ENCODE results near the gene SUPT20HL2. TPM values are rescaled to one million over a fixed set of nuclear protein-coding genes. Genes with fewer than 3 reads are reported as not detected.

Gene SUPT20HL2
- total and polyA plus RNA-seq, 2 of the 8 experiments (the other 6 are each of a cell fraction or from before 2014, with no cell fraction given), result not detected

DNA sequence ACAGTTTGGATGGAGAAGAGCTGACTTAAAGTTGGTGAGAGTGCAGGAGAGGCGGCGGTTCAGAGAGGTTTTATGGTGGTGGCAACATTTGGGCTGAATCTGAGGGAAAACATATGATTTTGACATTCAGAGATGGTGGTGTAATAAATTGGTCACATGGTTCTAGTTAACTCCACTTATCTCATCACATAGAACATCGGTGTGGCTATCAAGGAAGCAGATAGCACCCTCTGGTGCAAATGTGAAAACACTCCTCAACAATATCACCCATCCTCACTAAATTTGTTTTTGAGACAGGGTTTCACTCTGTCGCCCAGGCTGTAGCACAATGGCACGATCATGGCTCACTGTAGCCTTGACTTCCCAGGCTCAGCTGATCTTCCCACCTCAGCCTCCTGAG is 28.8 kb downstream of the SUPT20HL2 start:
- ChIA-PET POLR2A (ENCODE audit: partially characterized antibody) (no interaction called here), CTCF (ENCODE audit: partially characterized antibody) (interaction anchor here (1.4 kb wide), 2 partner anchors 9 to 25 kb away, joined by 3 read pairs; no protein-coding TSS in a partner anchor)
- Histone ChIP-seq H3K4ac (replicated peaks; ENCODE audit: insufficient read length, low read depth, low read length) (no peak overlapping the region), H3K36me3 (ENCODE audit: control insufficient read depth in 2 of 4, insufficient read depth in 4 of 4, low read length in 3 of 4) (no peaks in the 10 kb centered on the region), H3K9me3 (ENCODE audit: insufficient read depth in 2 of 2, low read depth in 1 of 2, low read length in 1 of 2) (no peaks in the 10 kb centered on the region), H4K91ac (replicated peaks; ENCODE audit: insufficient read length, low read length) (no peak overlapping the region), H2BK5ac (ENCODE audit: low read depth, low read length) (no peak overlapping the region), H3K56ac (replicated peaks; ENCODE audit: insufficient read length, low read depth, low read length) (no peak overlapping the region), H3K23me2 (ENCODE audit: low read depth, low read length) (no peaks in the 10 kb centered on the region), H2BK15ac (ENCODE audit: low read length) (no peak overlapping the region), H3K27me3 (replicated peaks in 1 of 4; ENCODE audit: control insufficient read depth in 3 of 4, extremely low read depth in 1 of 4, insufficient read depth in 3 of 4, low read length in 3 of 4) (no peaks in the 10 kb centered on the region), H3K79me2 (ENCODE audit: control insufficient read depth in 1 of 2, insufficient read depth in 2 of 2, low read length in 2 of 2) (no peaks in the 10 kb centered on the region), H3K4me2 (ENCODE audit: insufficient read depth in 1 of 2, low read depth in 2 of 2, low read length in 2 of 2) (no peak overlapping the region), H3K27ac (ENCODE audit: low read depth, low read length) (no peak overlapping the region), H3K9ac (replicated peaks in 1 of 4; ENCODE audit: extremely low read depth in 1 of 4, low read depth in 3 of 4, low read length in 3 of 4) (no peak overlapping the region), H3K4me1 (replicated peaks in 1 of 4; ENCODE audit: control insufficient read depth in 3 of 4, insufficient read depth in 4 of 4, low read length in 3 of 4) (0 out of 7 replicates have a peak, but pooled peaks cover 0 to 2% (median 0%) of the 10 kb centered on the region in 4 experiments), H3K23ac (ENCODE audit: insufficient read length) (no peak overlapping the region), H4K20me1 (replicated peaks in 1 of 2; ENCODE audit: control insufficient read depth in 1 of 2, insufficient read depth in 2 of 2, low read length in 2 of 2) (no peaks in the 10 kb centered on the region), H2BK120ac (replicated peaks; ENCODE audit: low read depth, low read length) (no peak overlapping the region), H3K18ac (ENCODE audit: extremely low read depth, low read length) (no peak overlapping the region), H2AK5ac (ENCODE audit: low read depth, low read length) (no peak overlapping the region), H3K4me3 (ENCODE audit: extremely low read depth in 1 of 4, insufficient read depth in 2 of 4, low read depth in 3 of 4, low read length in 4 of 4) (no peak overlapping the region), H4K5ac (ENCODE audit: insufficient read length, low read depth, low read length) (no peak overlapping the region), H3K79me1 (ENCODE audit: low read depth, low read length) (no peaks in the 10 kb centered on the region), H2BK12ac (ENCODE audit: low read depth, low read length) (no peak overlapping the region), H3K14ac (ENCODE audit: insufficient read length) (no peak overlapping the region), H4K8ac (ENCODE audit: extremely low read depth, insufficient read depth, low read length) (no peak overlapping the region), H2BK20ac (ENCODE audit: low read length) (no peak overlapping the region), H2AFZ (ENCODE audit: low read length) (no peak overlapping the region)
- TF ChIP-seq BRCA1 (IDR thresholded peaks at IDR 0.05; ENCODE audit: low read depth, low read length), result no peak
- TF ChIP-seq RAD21 (IDR thresholded peaks at IDR 0.05 in 1 of 2, conservative IDR thresholded peaks at IDR 0.05 in 1 of 2; ENCODE audit: low read depth in 2 of 2, low read length in 2 of 2), result peak in 1 of 2 experiments; percentile 23; a peak in 2 of 4 replicates
- TF ChIP-seq SRF (IDR thresholded peaks at IDR 0.05; ENCODE audit: low read depth, low read length), result no peak
- no peak for TF ChIP-seq NRF1 (IDR thresholded peaks at IDR 0.05; ENCODE audit: low read depth, low read length)
- TF ChIP-seq KDM5A (IDR thresholded peaks at IDR 0.05; ENCODE audit: low read length), result no peak
- WGBS, 2 experiments (ENCODE audit: extremely low coverage in 1 of 2, insufficient coverage in 1 of 2, insufficient read length in 1 of 2, insufficient replicate concordance in 2 of 2, low coverage in 1 of 2, low lambda C conversion rate in 2 of 2, missing lambda C conversion rate in 1 of 2), result 95% methylated on average over 5 of the region's 5 CpGs; no CpG with 5 or more reads in 1 of the 2 experiments
- DNase-seq (ENCODE audit: low read depth in 1 of 2, low spot score in 2 of 2) (no peak), FAIRE-seq (no peak)
